ENCODE measurements around the gene SLC35G3.
"Not testable (repeated sequence)": the region's sequence is repeated elsewhere in the genome, so short reads cannot be mapped to it uniquely, and the experiment has no call there.

SLC35G3 gene

GRCh38 chr17:35163886-35164285 is 30.3 kb downstream of the SLC35G3 start:
- no peak for DNase-seq (ENCODE audit: low read depth)

- no peak for DNase-seq (ENCODE audit: low read depth)
Measured at GRCh38 chr17:35162755-35163154, 31.4 kb downstream of the SLC35G3 start.

- DNase-seq (ENCODE audit: low read depth), result peak; percentile 23
Measured at GRCh38 chr17:35161281-35161761, 32.9 kb downstream of the SLC35G3 start.

- peak; percentile 20 for DNase-seq (ENCODE audit: low read depth)
Measured at GRCh38 chr17:35160354-35161201, 33.6 kb downstream of the SLC35G3 start.

- no peak for DNase-seq (ENCODE audit: low read depth)
Measured at GRCh38 chr17:35159940-35160339, 34.3 kb downstream of the SLC35G3 start.

GRCh38 chr17:35155246-35155645 is 38.9 kb downstream of the SLC35G3 start:
- no peak for DNase-seq (ENCODE audit: low read depth)

- DNase-seq (ENCODE audit: low read depth), result no peak
Measured at GRCh38 chr17:35154196-35155165, 39.7 kb downstream of the SLC35G3 start.

GRCh38 chr17:35152421-35153140 is 41.6 kb downstream of the SLC35G3 start:
- no peak for DNase-seq (ENCODE audit: low read depth)

- not testable (repeated sequence) for DNase-seq (ENCODE audit: low read depth)
Measured at GRCh38 chr17:35151080-35151479, 43.1 kb downstream of the SLC35G3 start.

GRCh38 chr17:35149941-35150340 is 44.3 kb downstream of the SLC35G3 start:
- no peak for DNase-seq (ENCODE audit: low read depth)

- DNase-seq (ENCODE audit: low read depth), result no peak
Measured at GRCh38 chr17:35148144-35148543, 46.0 kb downstream of the SLC35G3 start.

- DNase-seq (ENCODE audit: low read depth), result no peak
Measured at GRCh38 chr17:35147375-35147905, 46.8 kb downstream of the SLC35G3 start, which contains the start of gene UNC45B. UNC45B (plus strand) TSS chr17:35147817; CDS start chr17:35148264, 447 bp downstream.

GRCh38 chr17:35146214-35146833 is 47.9 kb downstream of the SLC35G3 start:
- no peak for DNase-seq (ENCODE audit: low read depth)

GRCh38 chr17:35144840-35145239 is 49.4 kb downstream of the SLC35G3 start:
- DNase-seq (ENCODE audit: low read depth), result no peak
